ENCODE results near the gene TAOK1.

GRCh38 chr17:29394761-29395160 is 4.6 kb downstream of the TAOK1 start:
- no peak for TF ChIP-seq CTCF (IDR thresholded peaks at IDR 0.05; ENCODE audit: insufficient read depth, low read length)
- TF ChIP-seq REST (IDR thresholded peaks at IDR 0.05; ENCODE audit: insufficient replicate concordance, low read depth) = no peak
- no peak for TF ChIP-seq POLR2AphosphoS5 (IDR thresholded peaks at IDR 0.05; ENCODE audit: low read depth)
- TF ChIP-seq SPI1 (IDR thresholded peaks at IDR 0.05; ENCODE audit: borderline replicate concordance, low read depth) = no peak
- no peak for TF ChIP-seq GABPA (IDR thresholded peaks at IDR 0.05; ENCODE audit: low read depth)

Measured in HL-60 (cell line).